ENCODE results near the gene ARPC5. TPM values are rescaled to one million over a fixed set of nuclear protein-coding genes. Genes with fewer than 3 reads are reported as not detected.
"Not testable (repeated sequence)": the region's sequence is repeated elsewhere in the genome, so short reads cannot be mapped to it uniquely, and the experiment has no call there.

ARPC5 gene
- 67.7 and 68.8 TPM in 2 replicates for total RNA-seq (2014; rRNA removed; shearing (Covaris generic))

GRCh38 chr1:183635606-183636333 lies at the start of gene ARPC5:
TSS of gene ARPC5 (minus strand) at chr1:183635783. CDS start at chr1:183635659, 124 bp downstream.
- Histone ChIP-seq H3K4me3 (peak within 1 kb of the TSS; percentile 64), H3K27ac (peak within 1 kb of the TSS; percentile 13; the same call in 1 of the 2 replicates), H3K36me3 (0 out of 2 replicates have a peak, but pooled peaks cover 2% of the 10 kb centered on the region), H3K27me3 (no peaks in the 10 kb centered on the region), H3K4me1 (peaks cover 5% of the 10 kb centered on the region; the same call in 1 of the 2 replicates), H3K9me3 (replicated peaks) (no peaks in the 10 kb centered on the region)
- DNase-seq, result peak; percentile 93 to 95

- peak; percentile 6 to 72 for DNase-seq
- Histone ChIP-seq H3K9me3 (replicated peaks) (no peaks in the 10 kb centered on the region), H3K27me3 (no peaks in the 10 kb centered on the region), H3K36me3 (no peaks in the 10 kb centered on the region), H3K4me1 (no peaks in the 10 kb centered on the region), H3K27ac (no peak overlapping the region), H3K4me3 (no peak overlapping the region)
Measured at GRCh38 chr1:183685112-183685713, 49.6 kb upstream of the ARPC5 start.

GRCh38 chr1:183679363-183679762 lies 43.8 kb upstream of the ARPC5 start:
- not testable (repeated sequence) for H3K36me3 ChIP-seq, H3K27me3 ChIP-seq

GRCh38 chr1:183678819-183679218 lies 43.2 kb upstream of the ARPC5 start:
- no peaks in the 10 kb centered on the region for H3K36me3 ChIP-seq
- 0 out of 2 replicates have a peak, but pooled peaks cover 4% of the 10 kb centered on the region for H3K27me3 ChIP-seq
- no peak overlapping the region for H3K4me3 ChIP-seq
- DNase-seq, result no peak
- no peak overlapping the region for H3K27ac ChIP-seq
- no peaks in the 10 kb centered on the region for H3K4me1 ChIP-seq
- no peaks in the 10 kb centered on the region for H3K9me3 ChIP-seq (replicated peaks)

More at GRCh38 chr1:183679363-183679762, 43.8 kb upstream of the ARPC5 start:
- H3K27ac ChIP-seq; H3K4me3 ChIP-seq; DNase-seq; H3K9me3 ChIP-seq (replicated peaks); H3K4me1 ChIP-seq: not testable (repeated sequence)

- no peaks in the 10 kb centered on the region for H3K4me1 ChIP-seq
- 0 out of 2 replicates have a peak, but pooled peaks cover 4% of the 10 kb centered on the region for H3K27me3 ChIP-seq
- H3K27ac ChIP-seq, result no peak overlapping the region
- DNase-seq, result no peak
- H3K9me3 ChIP-seq (replicated peaks), result no peaks in the 10 kb centered on the region
- no peaks in the 10 kb centered on the region for H3K36me3 ChIP-seq
- no peak overlapping the region for H3K4me3 ChIP-seq
Measured at GRCh38 chr1:183676586-183677189, 41.1 kb upstream of the ARPC5 start.

GRCh38 chr1:183675883-183676585 lies 40.5 kb upstream of the ARPC5 start:
- Histone ChIP-seq H3K4me3 (no peak overlapping the region), H3K27me3 (0 out of 2 replicates have a peak, but pooled peaks cover 4% of the 10 kb centered on the region), H3K27ac (no peak overlapping the region), H3K4me1 (no peaks in the 10 kb centered on the region), H3K9me3 (replicated peaks) (no peaks in the 10 kb centered on the region), H3K36me3 (no peaks in the 10 kb centered on the region)
- DNase-seq, result no peak

- H3K27me3 ChIP-seq, result 0 out of 2 replicates have a peak, but pooled peaks cover 4% of the 10 kb centered on the region
- H3K36me3 ChIP-seq, result no peaks in the 10 kb centered on the region
- H3K4me1 ChIP-seq, result no peaks in the 10 kb centered on the region
- H3K27ac ChIP-seq, result no peak overlapping the region
- no peak overlapping the region for H3K4me3 ChIP-seq
- H3K9me3 ChIP-seq (replicated peaks), result no peaks in the 10 kb centered on the region
- DNase-seq, result no peak
Measured at GRCh38 chr1:183675381-183675780, 39.8 kb upstream of the ARPC5 start.

- no peaks in the 10 kb centered on the region for H3K9me3 ChIP-seq (replicated peaks)
- no peak overlapping the region for H3K4me3 ChIP-seq
- no peak for DNase-seq
- no peaks in the 10 kb centered on the region for H3K4me1 ChIP-seq
- H3K27me3 ChIP-seq, result 0 out of 2 replicates have a peak, but pooled peaks cover 4% of the 10 kb centered on the region
- H3K27ac ChIP-seq, result no peak overlapping the region
- no peaks in the 10 kb centered on the region for H3K36me3 ChIP-seq
Measured at GRCh38 chr1:183674886-183675285, 39.3 kb upstream of the ARPC5 start.

GRCh38 chr1:183674339-183674738 lies 38.8 kb upstream of the ARPC5 start:
- H3K4me1 ChIP-seq, result no peaks in the 10 kb centered on the region
- H3K36me3 ChIP-seq, result no peaks in the 10 kb centered on the region
- DNase-seq, result no peak
- no peak overlapping the region for H3K4me3 ChIP-seq
- 0 out of 2 replicates have a peak, but pooled peaks cover 4% of the 10 kb centered on the region for H3K27me3 ChIP-seq
- H3K27ac ChIP-seq, result no peak overlapping the region
- no peaks in the 10 kb centered on the region for H3K9me3 ChIP-seq (replicated peaks)

GRCh38 chr1:183673605-183674323 lies 38.2 kb upstream of the ARPC5 start:
- Histone ChIP-seq H3K27me3 (0 out of 2 replicates have a peak, but pooled peaks cover 4% of the 10 kb centered on the region), H3K36me3 (no peaks in the 10 kb centered on the region), H3K27ac (no peak overlapping the region), H3K4me3 (no peak overlapping the region), H3K4me1 (no peaks in the 10 kb centered on the region), H3K9me3 (replicated peaks) (no peaks in the 10 kb centered on the region)
- DNase-seq, result no peak

GRCh38 chr1:183670169-183670568 lies 34.6 kb upstream of the ARPC5 start:
- no peak for DNase-seq
- Histone ChIP-seq H3K4me1 (no peaks in the 10 kb centered on the region), H3K9me3 (replicated peaks) (no peaks in the 10 kb centered on the region), H3K36me3 (no peaks in the 10 kb centered on the region), H3K27me3 (no peaks in the 10 kb centered on the region), H3K27ac (no peak overlapping the region), H3K4me3 (no peak overlapping the region)

GRCh38 chr1:183656355-183656754 lies 20.8 kb upstream of the ARPC5 start:
- Histone ChIP-seq H3K9me3 (replicated peaks) (no peaks in the 10 kb centered on the region), H3K27ac (peak overlapping the region; percentile 38; the same call in 1 of the 2 replicates)
- DNase-seq, result peak; percentile 18 to 61

GRCh38 chr1:183655562-183656075 lies 20.0 kb upstream of the ARPC5 start:
- DNase-seq, result peak; percentile 75 to 92
- Histone ChIP-seq H3K36me3 (no peaks in the 10 kb centered on the region), H3K27ac (peak overlapping the region; percentile 38; the same call in 1 of the 2 replicates)

More at GRCh38 chr1:183656355-183656754, 20.8 kb upstream of the ARPC5 start:
- Histone ChIP-seq H3K4me1 (peaks cover 10% of the 10 kb centered on the region; the same call in 1 of the 2 replicates), H3K4me3 (no peak overlapping the region), H3K27me3 (no peaks in the 10 kb centered on the region), H3K36me3 (no peaks in the 10 kb centered on the region)

GRCh38 chr1:183654706-183655105 lies 19.1 kb upstream of the ARPC5 start:
- Histone ChIP-seq H3K9me3 (replicated peaks) (no peaks in the 10 kb centered on the region), H3K4me1 (peaks cover 10% of the 10 kb centered on the region; the same call in 1 of the 2 replicates), H3K27ac (no peak overlapping the region), H3K36me3 (no peaks in the 10 kb centered on the region), H3K27me3 (no peaks in the 10 kb centered on the region), H3K4me3 (no peak overlapping the region)
- DNase-seq, result no peak

More at GRCh38 chr1:183655562-183656075, 20.0 kb upstream of the ARPC5 start:
- no peaks in the 10 kb centered on the region for H3K9me3 ChIP-seq (replicated peaks)
- H3K4me1 ChIP-seq, result peaks cover 10% of the 10 kb centered on the region; the same call in 1 of the 2 replicates
- H3K27me3 ChIP-seq, result no peaks in the 10 kb centered on the region
- H3K4me3 ChIP-seq, result no peak overlapping the region
